COLO668 (cell line): Measurements from ENCODE around the gene WBP1L.
"Not testable (repeated sequence)": the region's sequence is repeated elsewhere in the genome, so short reads cannot be mapped to it uniquely, and the experiment has no call there.

Experiments used
- DNase-seq: peaks from one replicate; lab custom pipeline; 2025; ENCODE audit not compliant: unreplicated experiment; lab: John Stamatoyannopoulos, UW

WBP1L gene

GRCh38 chr10:102721954-102722353 lies 21.8 kb upstream of the WBP1L start:
- no peak for DNase-seq

GRCh38 chr10:102723989-102724388 lies 19.8 kb upstream of the WBP1L start:
- no peak for DNase-seq

- no peak for DNase-seq
Observed at GRCh38 chr10:102726274-102726673, 17.5 kb upstream of the WBP1L start.

GRCh38 chr10:102727037-102727818 lies 16.5 kb upstream of the WBP1L start:
- no peak for DNase-seq

GRCh38 chr10:102729029-102730026 lies 14.4 kb upstream of the WBP1L start:
- peak; percentile 60 for DNase-seq

- DNase-seq = no peak
Observed at GRCh38 chr10:102731222-102731800, 12.4 kb upstream of the WBP1L start.

GRCh38 chr10:102732661-102733060 lies 11.1 kb upstream of the WBP1L start:
- no peak for DNase-seq

- DNase-seq = no peak
Observed at GRCh38 chr10:102735065-102735562, 8.6 kb upstream of the WBP1L start.

- no peak for DNase-seq
Observed at GRCh38 chr10:102738692-102739121, 5.0 kb upstream of the WBP1L start.

- no peak for DNase-seq
Observed at GRCh38 chr10:102740229-102740628, 3.5 kb upstream of the WBP1L start.

GRCh38 chr10:102741726-102742237 lies 2.0 kb upstream of the WBP1L start:
- no peak for DNase-seq

- DNase-seq = not testable (repeated sequence)
Observed at GRCh38 chr10:102742313-102742712, 1.4 kb upstream of the WBP1L start.

- DNase-seq = no peak
Observed at GRCh38 chr10:102743078-102743587, 615 bp upstream of the WBP1L start.

GRCh38 chr10:102744374-102745051 lies 765 bp downstream of the WBP1L start:
- no peak for DNase-seq

GRCh38 chr10:102745157-102745556 lies 1.4 kb downstream of the WBP1L start:
- no peak for DNase-seq

- DNase-seq = no peak
Observed at GRCh38 chr10:102752266-102752930, 8.7 kb downstream of the WBP1L start.

- no peak for DNase-seq
Observed at GRCh38 chr10:102752934-102753664, 9.4 kb downstream of the WBP1L start.

- no peak for DNase-seq
Observed at GRCh38 chr10:102753718-102754117, 10.0 kb downstream of the WBP1L start.

GRCh38 chr10:102757323-102757722 lies 13.6 kb downstream of the WBP1L start:
- DNase-seq = no peak
